Fibroblast of mammary gland (primary cell): ENCODE measurements around the gene TENM4.
A peak's percentile ranks its signal among the peaks of the same experiment; 100 is the strongest.

Source experiments
- DNase-seq: peaks from one replicate; pipeline ENCODE4 v3.0.0-alpha.2; 2010; ENCODE audit warnings: low read depth
- H3K4me3 ChIP-seq: 2 replicates; pipeline ENCODE4 v1.5.1; 2011; ENCODE audit warnings: low read depth, mild to moderate bottlenecking, low read length, moderate library complexity; ENCODE audit not compliant: control insufficient read depth
- TF ChIP-seq, protein P1 (sequence below): conservative IDR thresholded peaks from 2 replicates; pipeline ENCODE4 v1.5.1; 2011; ENCODE audit warnings: low read depth, low read length, inconsistent platforms; ENCODE audit not compliant: control insufficient read depth, insufficient read depth

Gene TENM4

DNA sequence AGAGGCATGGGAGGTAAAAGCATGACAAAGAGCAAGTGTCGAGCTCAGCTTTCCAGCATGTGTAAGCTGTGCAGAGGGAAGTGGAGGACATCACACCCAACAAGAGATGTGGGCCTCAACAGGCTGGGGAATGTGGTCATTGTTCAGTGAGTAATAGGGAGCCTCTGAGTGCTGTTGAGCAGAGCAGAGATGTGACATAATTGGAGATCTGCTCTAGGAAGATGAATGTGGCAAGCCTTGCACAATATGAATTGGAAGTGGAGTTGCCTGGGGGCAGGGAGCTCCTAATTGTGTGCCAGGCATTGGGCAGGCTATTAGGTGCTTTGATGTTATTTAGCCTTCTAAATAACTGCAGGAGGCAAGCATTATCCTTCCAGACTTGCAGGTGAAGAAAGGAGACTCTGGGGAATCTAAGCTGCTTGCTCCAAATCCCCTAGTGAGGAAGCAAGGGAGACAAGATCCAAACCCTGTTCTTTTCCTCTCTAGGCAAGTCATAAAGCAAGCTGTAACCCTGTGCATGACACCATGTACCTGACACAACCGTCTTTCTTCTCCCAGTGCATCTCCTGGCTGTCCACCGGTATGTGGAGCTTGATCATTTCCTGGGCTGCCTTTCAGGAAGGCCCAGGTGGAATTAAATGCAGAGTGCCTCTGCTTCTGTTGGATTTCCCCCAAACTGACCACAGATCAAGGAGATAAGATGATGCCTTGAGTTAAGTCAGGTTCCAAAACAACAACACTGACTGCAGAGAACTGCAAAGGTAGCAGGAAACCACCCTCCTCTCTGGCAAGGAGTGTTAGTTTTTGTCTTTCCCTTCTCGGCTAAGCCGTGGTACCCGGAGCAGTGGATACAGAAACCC lies 221.4 kb downstream of the TENM4 start:
- H3K4me3 ChIP-seq, result no peak overlapping the region
- DNase-seq, result peak; percentile 58
- TF ChIP-seq, protein P1, sequence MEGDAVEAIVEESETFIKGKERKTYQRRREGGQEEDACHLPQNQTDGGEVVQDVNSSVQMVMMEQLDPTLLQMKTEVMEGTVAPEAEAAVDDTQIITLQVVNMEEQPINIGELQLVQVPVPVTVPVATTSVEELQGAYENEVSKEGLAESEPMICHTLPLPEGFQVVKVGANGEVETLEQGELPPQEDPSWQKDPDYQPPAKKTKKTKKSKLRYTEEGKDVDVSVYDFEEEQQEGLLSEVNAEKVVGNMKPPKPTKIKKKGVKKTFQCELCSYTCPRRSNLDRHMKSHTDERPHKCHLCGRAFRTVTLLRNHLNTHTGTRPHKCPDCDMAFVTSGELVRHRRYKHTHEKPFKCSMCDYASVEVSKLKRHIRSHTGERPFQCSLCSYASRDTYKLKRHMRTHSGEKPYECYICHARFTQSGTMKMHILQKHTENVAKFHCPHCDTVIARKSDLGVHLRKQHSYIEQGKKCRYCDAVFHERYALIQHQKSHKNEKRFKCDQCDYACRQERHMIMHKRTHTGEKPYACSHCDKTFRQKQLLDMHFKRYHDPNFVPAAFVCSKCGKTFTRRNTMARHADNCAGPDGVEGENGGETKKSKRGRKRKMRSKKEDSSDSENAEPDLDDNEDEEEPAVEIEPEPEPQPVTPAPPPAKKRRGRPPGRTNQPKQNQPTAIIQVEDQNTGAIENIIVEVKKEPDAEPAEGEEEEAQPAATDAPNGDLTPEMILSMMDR, result no peak

DNA sequence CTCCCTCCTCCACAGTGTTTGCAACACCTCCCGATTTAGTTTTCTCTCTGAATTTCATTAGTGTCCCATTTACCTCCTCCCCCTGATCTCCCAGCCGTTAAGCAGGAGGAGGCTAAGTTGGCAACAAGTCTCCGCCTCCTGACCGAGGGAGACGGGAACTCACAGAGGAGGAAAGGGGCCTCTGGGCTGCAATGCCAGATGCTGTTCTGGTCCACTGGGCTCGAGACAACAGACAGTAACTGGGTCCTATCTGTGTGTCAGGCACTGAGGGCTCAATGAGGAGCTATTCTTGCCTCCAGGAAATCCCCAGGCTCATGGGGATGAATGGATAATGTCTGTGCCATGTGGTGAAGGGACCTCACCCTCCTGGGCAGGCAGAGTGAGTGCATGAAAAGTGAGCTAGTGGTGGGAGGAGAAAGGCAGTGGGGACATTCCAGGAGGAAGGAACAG lies 228.1 kb downstream of the TENM4 start:
- TF ChIP-seq, protein P1, result no peak
- no peak for DNase-seq
- no peak overlapping the region for H3K4me3 ChIP-seq

DNA sequence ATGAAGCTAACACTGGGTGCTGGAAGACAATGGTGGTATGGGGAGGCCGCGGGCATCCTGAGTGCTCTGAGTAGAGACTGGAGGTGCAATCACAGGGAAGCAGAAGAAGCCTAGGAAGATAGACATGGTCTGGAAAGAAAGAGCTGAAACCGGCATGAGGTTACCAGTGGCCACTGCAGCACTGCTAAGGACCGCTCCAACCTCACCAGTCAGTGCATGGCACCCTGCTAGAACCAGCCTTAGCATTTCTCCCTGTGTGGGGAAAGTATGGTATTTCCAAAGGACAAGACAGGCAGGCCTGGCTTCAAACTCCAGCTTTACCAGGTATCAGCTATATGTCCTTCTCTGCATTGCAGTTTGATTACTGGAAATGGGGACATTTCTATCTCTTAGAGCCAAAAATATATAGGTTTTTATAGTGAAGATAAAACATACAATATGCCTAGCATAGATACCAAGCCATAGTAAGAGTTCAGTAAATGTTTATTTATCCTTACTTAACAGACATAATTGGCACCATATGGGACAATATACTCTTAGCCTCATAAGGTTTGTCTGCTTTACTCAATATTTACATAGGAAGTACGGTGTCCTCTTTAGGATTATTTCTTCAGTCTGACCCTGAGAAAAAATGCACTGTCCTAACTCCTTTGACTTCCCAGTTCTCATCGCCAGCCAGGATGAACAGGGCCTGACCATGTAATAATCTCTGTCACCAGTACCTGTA lies 231.1 kb downstream of the TENM4 start:
- peak; percentile 49 for DNase-seq
- TF ChIP-seq, protein P1, result no peak
- H3K4me3 ChIP-seq, result no peak overlapping the region

DNA sequence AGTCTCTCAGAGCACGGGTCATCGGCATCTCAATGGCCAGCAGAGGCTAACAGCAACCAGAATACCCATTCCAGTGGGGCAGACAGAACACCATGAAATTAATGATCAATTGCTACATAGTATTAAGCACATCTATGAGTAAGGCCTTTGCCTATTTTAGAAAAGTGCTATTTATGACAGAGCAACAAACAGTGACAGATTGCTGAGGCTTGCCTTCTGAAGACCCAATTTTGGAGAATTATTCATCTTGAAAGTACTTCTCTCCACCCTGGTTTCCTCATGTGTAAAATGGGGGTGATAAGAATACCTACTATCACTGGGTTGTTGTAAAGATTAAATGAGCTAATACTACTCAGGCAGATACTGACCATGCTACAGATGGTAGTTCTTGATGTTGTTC lies 232.7 kb downstream of the TENM4 start:
- TF ChIP-seq, protein P1, result no peak
- no peak overlapping the region for H3K4me3 ChIP-seq
- no peak for DNase-seq

DNA sequence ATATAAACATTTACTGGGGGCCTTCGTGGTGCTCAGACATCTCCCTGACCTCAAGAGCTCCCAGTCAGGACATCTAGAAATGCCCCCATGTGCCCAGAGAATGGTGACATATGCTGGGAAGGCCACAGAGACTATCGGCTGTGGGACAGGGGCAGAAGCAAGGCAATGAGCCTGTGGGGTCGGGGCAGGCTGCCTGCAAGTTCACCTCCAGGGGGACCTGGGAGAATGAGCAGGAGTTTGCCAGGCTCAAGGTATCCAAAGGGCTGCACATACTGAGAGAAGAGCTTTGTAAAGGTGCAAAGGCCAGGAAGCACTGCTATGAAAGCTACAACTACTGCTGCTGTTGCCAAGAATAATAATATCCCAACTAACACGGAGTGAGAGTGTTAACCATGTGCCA lies 233.9 kb downstream of the TENM4 start:
- H3K4me3 ChIP-seq, result no peak overlapping the region
- DNase-seq, result no peak
- TF ChIP-seq, protein P1, result no peak

DNA sequence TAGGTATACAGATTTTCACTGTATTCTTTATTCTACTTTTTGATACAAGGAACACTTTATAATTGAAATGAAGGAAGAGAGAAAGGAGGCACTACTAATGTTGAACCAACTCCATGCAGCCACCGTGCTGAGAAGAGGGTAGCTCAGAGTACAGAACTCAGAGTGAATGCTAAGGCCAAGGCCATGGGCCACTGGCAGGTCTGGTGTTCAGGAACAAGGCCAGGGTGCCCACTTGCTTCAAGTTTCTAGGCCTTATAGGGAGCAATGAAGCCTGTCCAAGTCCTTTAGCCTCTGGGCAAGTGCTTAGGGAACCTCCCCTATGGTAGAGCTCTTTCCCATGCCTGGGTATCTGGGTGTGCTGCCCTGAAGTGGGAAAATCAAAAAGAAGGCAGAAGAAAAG lies 235.0 kb downstream of the TENM4 start:
- no peak for DNase-seq
- TF ChIP-seq, protein P1, result no peak
- H3K4me3 ChIP-seq, result no peak overlapping the region
